Activated CD4-positive, alpha-beta T cell treated with anti-CD3 and anti-CD28 coated beads for 4 hours (primary cell): ENCODE measurements around the gene ZNF503.

ENCODE experiments used
- DNase-seq, 2 donors: peaks; one replicate each; pipeline ENCODE4 v3.0.0-alpha.2; 2020

Gene ZNF503, protein sequence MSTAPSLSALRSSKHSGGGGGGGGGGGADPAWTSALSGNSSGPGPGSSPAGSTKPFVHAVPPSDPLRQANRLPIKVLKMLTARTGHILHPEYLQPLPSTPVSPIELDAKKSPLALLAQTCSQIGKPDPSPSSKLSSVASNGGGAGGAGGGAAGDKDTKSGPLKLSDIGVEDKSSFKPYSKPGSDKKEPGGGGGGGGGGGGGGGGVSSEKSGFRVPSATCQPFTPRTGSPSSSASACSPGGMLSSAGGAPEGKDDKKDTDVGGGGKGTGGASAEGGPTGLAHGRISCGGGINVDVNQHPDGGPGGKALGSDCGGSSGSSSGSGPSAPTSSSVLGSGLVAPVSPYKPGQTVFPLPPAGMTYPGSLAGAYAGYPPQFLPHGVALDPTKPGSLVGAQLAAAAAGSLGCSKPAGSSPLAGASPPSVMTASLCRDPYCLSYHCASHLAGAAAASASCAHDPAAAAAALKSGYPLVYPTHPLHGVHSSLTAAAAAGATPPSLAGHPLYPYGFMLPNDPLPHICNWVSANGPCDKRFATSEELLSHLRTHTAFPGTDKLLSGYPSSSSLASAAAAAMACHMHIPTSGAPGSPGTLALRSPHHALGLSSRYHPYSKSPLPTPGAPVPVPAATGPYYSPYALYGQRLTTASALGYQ

GRCh38 chr10:75401569-75402485, at the start of gene ZNF503:
Gene ZNF503 (minus strand): TSS chr10:75401764. CDS start chr10:75401419, 345 bp downstream.
- no peak for DNase-seq

GRCh38 chr10:75450644-75451640, 49.4 kb upstream of the ZNF503 start:
- DNase-seq: no peak

DNA sequence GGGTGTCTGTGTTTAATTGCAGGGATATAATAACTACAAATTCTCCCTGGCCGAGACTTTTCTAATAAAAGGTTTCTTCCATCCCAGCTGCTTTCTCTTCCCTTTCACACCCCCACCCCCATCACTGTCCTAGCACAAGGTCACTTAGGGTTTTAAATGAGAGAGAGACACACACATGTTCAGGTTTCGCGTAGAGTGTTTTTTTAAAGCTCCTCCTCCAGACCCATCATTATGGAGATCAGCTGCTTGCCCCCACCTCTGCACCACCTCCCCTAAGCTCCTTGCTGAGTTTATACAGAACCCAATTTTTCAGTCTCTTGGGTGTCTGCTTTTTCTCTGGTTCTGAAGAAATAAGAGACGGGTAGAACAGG, 48.5 kb upstream of the ZNF503 start:
- DNase-seq: no peak

DNA sequence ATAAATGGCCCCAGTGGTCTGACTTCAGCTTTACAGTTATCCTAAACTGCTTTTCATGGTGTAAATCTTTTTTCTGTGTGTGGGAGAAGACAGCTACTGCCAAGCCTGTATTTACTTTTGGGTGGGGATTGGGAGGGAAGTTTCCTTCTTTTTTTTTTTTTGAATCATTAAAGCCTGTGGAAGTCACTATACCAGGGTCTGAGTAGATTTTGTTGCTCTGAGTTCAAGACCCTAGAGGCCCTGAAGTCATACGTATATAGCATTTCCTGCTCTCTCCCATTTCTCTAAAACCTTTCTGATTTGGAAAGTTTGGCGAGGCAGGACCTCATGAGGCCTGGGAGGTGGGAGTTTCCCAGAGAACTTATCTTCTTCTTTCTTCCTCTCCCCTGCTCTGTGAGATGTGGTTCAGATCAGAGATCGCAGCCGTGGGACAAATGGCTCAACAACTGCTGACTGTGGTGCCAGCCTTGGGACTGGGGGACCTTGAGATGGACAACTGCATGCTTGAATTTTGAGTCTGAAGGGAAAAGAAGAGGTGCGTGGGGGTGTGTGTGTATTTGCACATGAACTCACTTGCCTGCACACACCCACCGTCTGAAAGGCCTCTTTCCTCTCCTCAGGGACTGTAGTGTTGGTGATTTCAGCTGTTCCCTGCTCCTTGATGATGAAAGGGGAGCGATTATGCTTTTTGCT, 48.0 kb upstream of the ZNF503 start:
- no peak for DNase-seq

DNA sequence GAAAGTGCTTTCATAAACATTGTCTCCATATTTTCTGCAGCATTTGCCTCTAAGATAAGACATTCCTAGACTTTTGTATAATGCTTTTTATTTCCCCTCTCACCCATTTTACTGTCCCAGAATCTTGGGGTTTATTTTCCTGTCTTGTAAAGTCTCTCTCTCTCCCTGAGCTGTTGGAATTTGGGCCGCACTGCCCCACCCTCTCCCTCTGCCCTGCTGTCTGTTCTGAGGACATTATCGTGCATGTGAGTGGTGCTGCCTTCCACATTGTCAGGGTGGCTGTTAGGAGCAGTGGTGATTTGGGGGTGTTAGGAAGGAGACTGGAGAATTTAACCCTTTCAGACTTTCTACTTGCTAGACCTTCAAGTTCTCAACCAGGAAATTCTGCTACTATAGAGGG, 46.6 kb upstream of the ZNF503 start:
- no peak for DNase-seq

DNA sequence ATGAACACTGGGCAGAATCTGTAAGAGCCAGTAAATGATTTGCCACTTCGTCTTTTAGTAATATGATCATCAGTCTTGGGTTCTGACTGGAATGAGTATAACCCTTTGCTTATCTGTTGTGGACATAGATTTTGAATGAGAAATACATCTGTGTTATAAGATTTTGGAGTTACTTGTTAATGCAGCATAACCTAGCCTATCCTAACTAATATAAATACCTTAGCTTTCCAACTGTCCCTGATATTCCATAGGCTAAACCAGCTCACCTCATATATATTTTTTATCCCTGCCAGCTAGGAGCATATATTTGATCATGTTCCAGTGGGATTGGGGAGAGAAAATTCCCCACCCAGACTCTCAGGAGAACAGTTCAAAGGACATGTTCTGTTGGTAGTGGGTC, 44.9 kb upstream of the ZNF503 start:
- no peak for DNase-seq

DNA sequence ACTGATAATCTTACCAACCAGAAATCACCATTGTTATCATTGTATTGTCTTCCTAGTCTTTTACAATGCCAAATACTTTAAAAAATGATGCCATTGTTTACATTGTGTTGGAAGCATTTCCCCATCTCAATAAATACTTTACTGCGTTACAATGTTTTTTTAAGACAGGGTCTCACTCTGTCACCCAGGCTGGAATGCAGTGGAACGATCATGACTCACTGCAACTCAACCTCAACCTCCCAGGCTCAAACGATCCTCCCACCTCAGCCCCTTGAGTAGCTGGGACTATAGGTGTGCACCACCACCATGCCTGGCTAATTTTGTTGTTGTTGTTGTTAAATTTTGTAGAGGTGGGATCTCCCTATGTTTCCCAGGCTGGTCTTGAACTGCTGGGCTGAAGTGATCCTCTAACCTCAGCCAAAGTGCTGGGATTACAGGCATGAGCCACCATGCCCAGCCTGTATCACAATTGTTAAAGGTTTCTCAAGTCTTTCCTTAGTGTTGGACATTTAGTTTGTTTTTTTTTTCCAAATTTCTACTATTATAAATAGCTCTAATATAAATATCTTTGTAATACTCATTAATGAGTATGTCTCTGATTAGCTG, 43.3 kb upstream of the ZNF503 start:
- DNase-seq: no peak

DNA sequence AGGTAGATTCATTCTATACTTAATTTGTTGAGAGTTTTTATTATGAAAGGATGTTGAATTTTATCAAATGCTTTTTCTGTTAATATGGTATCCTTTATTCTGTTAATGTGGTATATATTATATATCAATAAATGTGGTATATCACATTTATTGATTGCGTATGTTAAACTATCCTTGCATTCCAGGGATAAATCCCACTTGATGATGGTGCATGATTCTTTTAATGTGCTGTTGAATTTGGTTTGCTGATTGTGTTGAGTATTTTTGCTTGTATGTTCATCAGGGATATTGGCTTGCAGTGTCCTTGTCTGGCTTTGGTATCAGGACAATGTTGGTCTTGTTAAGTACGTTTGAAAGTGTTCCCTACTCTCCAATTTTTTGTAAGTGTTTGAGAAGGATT, 41.8 kb upstream of the ZNF503 start:
- no peak for DNase-seq

DNA sequence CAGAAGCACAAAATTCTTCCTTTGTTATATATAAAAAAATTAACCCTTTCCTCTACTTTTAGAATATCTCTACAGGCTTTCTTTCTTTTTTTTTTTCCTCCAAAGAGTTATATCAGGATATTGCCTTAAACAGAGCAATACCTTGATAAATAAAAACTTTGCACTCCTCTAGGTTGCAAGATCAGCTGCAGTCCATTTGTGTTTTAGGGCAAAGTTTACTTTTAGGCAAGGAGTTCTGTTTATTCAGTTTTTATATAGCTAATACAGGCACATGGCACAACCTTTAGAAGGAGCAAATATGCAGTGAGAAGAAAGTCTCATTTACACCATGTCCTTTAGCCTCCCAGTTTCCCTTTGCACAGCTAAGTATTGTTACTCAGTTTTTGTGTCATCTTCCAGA, 40.1 kb upstream of the ZNF503 start:
- DNase-seq: no peak

- no peak for DNase-seq
These were observed 39.6 kb upstream of the ZNF503 start for GRCh38 chr10:75441196-75441595.

- DNase-seq: no peak
These were observed 38.8 kb upstream of the ZNF503 start for GRCh38 chr10:75440271-75440793.

GRCh38 chr10:75439811-75440210, 38.2 kb upstream of the ZNF503 start:
- no peak for DNase-seq

DNA sequence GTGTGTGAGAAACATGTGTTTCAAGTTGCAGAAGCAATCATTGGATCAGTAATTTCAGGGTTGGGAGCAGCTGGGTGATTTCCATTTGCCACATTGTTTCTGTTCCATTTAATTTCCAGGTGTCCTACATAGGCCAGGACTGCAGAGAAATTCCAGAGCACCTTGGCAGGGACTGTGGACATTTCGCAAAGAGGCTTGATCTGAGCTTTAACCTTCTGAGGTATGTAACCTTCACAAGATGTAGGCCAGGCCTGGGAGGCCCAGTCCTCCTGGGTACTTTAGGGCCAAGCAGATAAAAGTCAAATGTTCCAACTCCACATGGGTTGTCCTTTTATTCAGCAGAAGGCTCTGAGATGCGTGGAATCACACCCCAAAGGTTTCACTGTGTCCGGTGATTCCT, 36.7 kb upstream of the ZNF503 start:
- no peak for DNase-seq

DNA sequence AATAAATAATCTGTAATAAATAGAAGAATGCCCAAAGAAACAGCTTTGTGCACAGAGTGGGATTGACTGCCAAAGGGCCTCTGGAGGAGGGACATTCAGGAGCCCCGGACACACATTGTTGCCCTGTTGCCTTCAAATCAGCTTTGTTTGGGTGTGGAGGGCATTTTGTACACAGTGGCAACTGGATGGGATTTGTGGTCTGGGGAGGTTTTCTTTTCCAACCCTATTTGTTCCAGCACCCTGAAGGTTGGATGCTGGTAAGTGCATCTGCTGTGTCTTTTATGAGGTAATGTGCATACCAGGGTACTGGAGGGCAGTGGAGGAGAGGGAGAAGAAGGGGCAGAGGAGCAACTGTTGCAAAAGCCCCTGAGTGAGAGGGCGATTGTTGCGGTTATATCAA, 36.1 kb upstream of the ZNF503 start:
- DNase-seq: no peak

DNA sequence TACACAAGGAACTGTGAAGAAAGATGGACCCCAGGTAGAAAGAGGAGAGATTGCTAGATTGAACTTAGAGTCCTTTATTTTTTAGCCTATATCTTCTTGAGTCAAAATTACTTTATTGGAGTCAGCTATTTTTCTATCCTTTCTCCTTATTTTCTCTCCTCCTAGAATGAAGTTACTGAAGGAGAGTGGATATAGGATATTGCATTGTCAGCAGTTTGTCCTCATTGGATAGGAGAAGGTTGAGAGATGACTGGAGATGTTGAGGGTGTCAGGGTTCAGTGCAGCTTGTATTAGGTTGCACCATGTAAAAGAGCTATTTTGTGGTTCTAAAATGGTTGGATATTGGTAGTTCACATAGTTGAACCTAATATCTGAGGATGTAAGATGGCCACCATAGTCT, 35.3 kb upstream of the ZNF503 start:
- DNase-seq: no peak

GRCh38 chr10:75435291-75435690, 33.7 kb upstream of the ZNF503 start:
- no peak for DNase-seq

GRCh38 chr10:75434291-75434690, 32.7 kb upstream of the ZNF503 start:
- DNase-seq: no peak

GRCh38 chr10:75433216-75433615, 31.7 kb upstream of the ZNF503 start:
- no peak for DNase-seq

DNA sequence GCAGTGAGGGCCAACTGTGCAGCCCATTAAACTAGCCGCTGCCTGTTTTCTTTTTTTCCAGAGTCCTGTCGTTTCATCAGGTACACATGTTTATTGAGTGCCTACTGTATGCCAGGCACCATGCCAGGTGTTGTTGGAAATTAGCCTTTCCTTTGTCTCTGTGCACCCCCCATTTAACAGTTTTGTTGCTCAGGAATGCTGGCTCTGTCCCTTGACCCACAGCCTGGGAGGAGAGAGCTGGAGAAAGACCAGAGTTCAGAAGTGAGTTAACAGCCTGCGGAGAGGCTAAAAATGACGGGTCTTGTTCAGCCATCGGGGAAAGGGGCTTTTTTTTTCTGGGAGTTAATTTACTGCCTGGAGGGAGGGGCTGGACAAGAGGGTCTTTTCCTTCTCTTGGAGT, 31.2 kb upstream of the ZNF503 start:
- DNase-seq: no peak

- DNase-seq: no peak
These were observed 30.6 kb upstream of the ZNF503 start for GRCh38 chr10:75432176-75432575.
